HG03064 (cell line): ENCODE data around the gene TAF7L.
"Not testable (repeated sequence)": the region's sequence is repeated elsewhere in the genome, so short reads cannot be mapped to it uniquely, and the experiment has no call there.

Experiments used
- ATAC-seq: cut with Tn5 transposase; IDR thresholded peaks from one replicate; pipeline ENCODE4 v1.9.1; 2021; ENCODE audit warnings: low read depth; ENCODE audit not compliant: unreplicated experiment

Gene TAF7L

GRCh38 chrX:101290957-101291603 lies at the start of gene TAF7L:
Gene TAF7L (minus strand): TSS chrX:101291334. CDS start chrX:101287543, 3,791 bp downstream.
- no peak for ATAC-seq

- no peak for ATAC-seq
These were observed 46.7 kb upstream of the TAF7L start for GRCh38 chrX:101337776-101338271.

GRCh38 chrX:101334310-101334709 lies 43.2 kb upstream of the TAF7L start:
- ATAC-seq: not testable (repeated sequence)

GRCh38 chrX:101326600-101326999 lies 35.5 kb upstream of the TAF7L start:
- ATAC-seq: not testable (repeated sequence)

- ATAC-seq: no peak
These were observed 12.7 kb upstream of the TAF7L start for GRCh38 chrX:101303790-101304189.

GRCh38 chrX:101295603-101296002 lies 4.5 kb upstream of the TAF7L start:
- not testable (repeated sequence) for ATAC-seq

- no peak for ATAC-seq
These were observed 3.7 kb downstream of the TAF7L start for GRCh38 chrX:101287402-101287801.

GRCh38 chrX:101276238-101276637 lies 14.9 kb downstream of the TAF7L start:
- no peak for ATAC-seq

- no peak for ATAC-seq
These were observed 16.9 kb downstream of the TAF7L start for GRCh38 chrX:101274198-101274597.

- ATAC-seq: no peak
These were observed 25.2 kb downstream of the TAF7L start for GRCh38 chrX:101265869-101266428.

- no peak for ATAC-seq
These were observed 27.4 kb downstream of the TAF7L start for GRCh38 chrX:101263766-101264165.

- ATAC-seq: no peak
These were observed 28.5 kb downstream of the TAF7L start for GRCh38 chrX:101262590-101262989.

- no peak for ATAC-seq
These were observed 30.7 kb downstream of the TAF7L start for GRCh38 chrX:101260435-101260834.

GRCh38 chrX:101258259-101258581 lies 32.9 kb downstream of the TAF7L start:
- ATAC-seq: no peak

- ATAC-seq: no peak
These were observed 33.5 kb downstream of the TAF7L start for GRCh38 chrX:101257448-101258258.

GRCh38 chrX:101252634-101253033 lies 38.5 kb downstream of the TAF7L start:
- no peak for ATAC-seq

GRCh38 chrX:101241531-101241930 lies 49.6 kb downstream of the TAF7L start:
- no peak for ATAC-seq

GRCh38 chrX:101237041-101237440 lies 54.1 kb downstream of the TAF7L start:
- no peak for ATAC-seq

GRCh38 chrX:101232316-101232715 lies 58.8 kb downstream of the TAF7L start:
- ATAC-seq: no peak

- no peak for ATAC-seq
These were observed 60.1 kb downstream of the TAF7L start for GRCh38 chrX:101231080-101231479.

GRCh38 chrX:101230636-101231035 lies 60.5 kb downstream of the TAF7L start:
- no peak for ATAC-seq

GRCh38 chrX:101229170-101229569 lies 62.0 kb downstream of the TAF7L start:
- no peak for ATAC-seq
